ENCODE data around the gene TMED9.
A peak's percentile ranks its signal among the peaks of the same experiment; 100 is the strongest.
"Not testable (repeated sequence)": the region's sequence is repeated elsewhere in the genome, so short reads cannot be mapped to it uniquely, and the experiment has no call there.

The TMED9 gene

GRCh38 chr5:177592010-177592834, at the start of gene TMED9:
TMED9 (plus strand) TSS chr5:177592203; CDS start chr5:177592215, 12 bp downstream.
- DNase-seq (ENCODE audit: low spot score), result peak; percentile 72

- no peak for DNase-seq (ENCODE audit: low spot score)
These were observed 49.1 kb upstream of the TMED9 start for GRCh38 chr5:177542816-177543465.

- peak; percentile 36 for DNase-seq (ENCODE audit: low spot score)
These were observed 46.3 kb upstream of the TMED9 start for GRCh38 chr5:177545487-177546257.

- peak; percentile 84 for DNase-seq (ENCODE audit: low spot score)
These were observed 45.7 kb upstream of the TMED9 start for GRCh38 chr5:177546258-177546741.

GRCh38 chr5:177547736-177548135, 44.3 kb upstream of the TMED9 start:
- DNase-seq (ENCODE audit: low spot score), result no peak

- no peak for DNase-seq (ENCODE audit: low spot score)
These were observed 43.5 kb upstream of the TMED9 start for GRCh38 chr5:177548495-177548894.

- DNase-seq (ENCODE audit: low spot score), result no peak
These were observed 41.9 kb upstream of the TMED9 start for GRCh38 chr5:177550122-177550521.

GRCh38 chr5:177552839-177553455, 39.1 kb upstream of the TMED9 start:
- no peak for DNase-seq (ENCODE audit: low spot score)

GRCh38 chr5:177553671-177554429, 38.2 kb upstream of the TMED9 start:
- no peak for DNase-seq (ENCODE audit: low spot score)

- DNase-seq (ENCODE audit: low spot score), result peak; percentile 87
These were observed 37.4 kb upstream of the TMED9 start, which contains the start of gene FAM193B for GRCh38 chr5:177554474-177555111. FAM193B (minus strand) TSS chr5:177554563; CDS start chr5:177554458, 105 bp downstream.

- no peak for DNase-seq (ENCODE audit: low spot score)
These were observed 36.8 kb upstream of the TMED9 start for GRCh38 chr5:177555228-177555627.

- no peak for DNase-seq (ENCODE audit: low spot score)
These were observed 36.3 kb upstream of the TMED9 start for GRCh38 chr5:177555665-177556064.

GRCh38 chr5:177557041-177557647, 34.9 kb upstream of the TMED9 start:
- DNase-seq (ENCODE audit: low spot score), result no peak

GRCh38 chr5:177557796-177558195, 34.2 kb upstream of the TMED9 start:
- no peak for DNase-seq (ENCODE audit: low spot score)

GRCh38 chr5:177559446-177559941, 32.5 kb upstream of the TMED9 start:
- not testable (repeated sequence) for DNase-seq (ENCODE audit: low spot score)

- no peak for DNase-seq (ENCODE audit: low spot score)
These were observed 27.0 kb upstream of the TMED9 start for GRCh38 chr5:177565046-177565445.

GRCh38 chr5:177568326-177568725, 23.7 kb upstream of the TMED9 start:
- no peak for DNase-seq (ENCODE audit: low spot score)

GRCh38 chr5:177569894-177570293, 22.1 kb upstream of the TMED9 start:
- DNase-seq (ENCODE audit: low spot score), result no peak

GRCh38 chr5:177575488-177575887, 16.5 kb upstream of the TMED9 start:
- DNase-seq (ENCODE audit: low spot score), result no peak

GRCh38 chr5:177576169-177576568, 15.8 kb upstream of the TMED9 start:
- no peak for DNase-seq (ENCODE audit: low spot score)
